ENCODE measurements around the gene RGS6.

Gene RGS6

GRCh38 chr14:72535485-72535884 lies 603.3 kb downstream of the RGS6 start:
- no peak for FAIRE-seq

GRCh38 chr14:72538387-72538786 lies 606.2 kb downstream of the RGS6 start:
- no peak for FAIRE-seq

GRCh38 chr14:72539661-72540315 lies 607.6 kb downstream of the RGS6 start:
- no peak for FAIRE-seq

DNA sequence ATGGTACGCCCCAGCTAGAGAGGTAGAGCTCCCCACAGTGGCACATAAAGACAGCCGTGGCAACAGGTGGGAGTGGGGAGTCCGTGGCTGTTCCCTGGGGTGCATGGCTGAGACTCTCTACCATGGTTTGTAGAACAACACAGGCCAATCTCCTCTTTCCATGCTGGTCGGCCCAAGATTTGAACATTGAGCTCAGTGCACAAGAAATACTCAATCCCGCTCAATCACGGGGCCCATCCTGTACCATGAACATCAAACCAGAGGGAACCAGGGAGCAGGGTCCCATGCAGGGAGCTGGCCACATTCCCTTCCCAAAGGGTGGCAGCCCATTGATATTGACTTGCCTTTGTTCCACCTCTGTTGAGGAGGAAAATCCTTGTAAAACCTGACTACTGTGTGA lies 608.6 kb downstream of the RGS6 start:
- no peak for FAIRE-seq

- no peak for FAIRE-seq
Observed at GRCh38 chr14:72541546-72541945, 609.3 kb downstream of the RGS6 start.

GRCh38 chr14:72543341-72543740 lies 611.1 kb downstream of the RGS6 start:
- no peak for FAIRE-seq

- FAIRE-seq = no peak
Observed at GRCh38 chr14:72544615-72545387, 612.6 kb downstream of the RGS6 start.

DNA sequence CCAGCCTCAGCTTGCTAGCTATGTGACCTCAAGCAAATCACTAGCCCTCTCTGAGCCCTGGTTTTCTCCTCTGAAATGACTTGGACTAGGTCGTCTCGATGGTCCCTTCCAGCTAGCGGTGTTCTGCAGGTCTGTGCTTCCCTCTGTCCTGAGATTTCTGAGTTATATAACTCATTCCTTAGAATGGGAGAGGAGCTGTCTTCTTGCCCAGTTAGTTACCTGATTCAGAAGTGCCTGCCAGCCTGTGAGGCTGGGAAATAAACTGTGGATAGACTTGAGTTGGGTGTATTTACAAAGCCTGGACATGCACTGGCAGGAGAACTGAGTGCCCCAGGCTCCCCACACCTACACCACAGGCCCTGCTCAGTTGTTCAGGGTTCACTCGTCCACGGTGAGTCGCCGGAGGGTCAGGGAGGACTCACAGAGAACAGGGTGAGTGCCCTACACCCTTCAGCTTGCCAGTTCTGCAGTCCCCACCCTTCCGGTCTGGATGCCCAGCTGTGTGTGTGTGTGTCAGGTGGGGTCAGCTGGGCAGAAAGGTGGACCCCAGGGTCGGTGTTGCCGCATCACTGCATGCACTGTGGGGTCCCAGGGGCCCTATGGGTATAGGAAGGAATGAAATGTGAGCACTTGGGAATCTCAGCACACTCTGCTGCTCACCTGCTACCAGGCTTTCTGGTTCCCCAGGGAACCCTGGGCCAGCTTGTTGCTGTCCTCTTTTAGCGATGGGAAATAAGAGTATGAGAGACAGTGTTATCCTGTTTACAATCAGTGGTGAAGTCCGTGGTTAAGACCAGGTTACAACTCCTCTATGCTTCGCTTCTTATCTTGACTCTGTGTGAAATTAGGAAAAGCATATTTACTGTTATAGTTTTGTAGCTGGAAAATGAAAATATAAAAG lies 613.4 kb downstream of the RGS6 start:
- FAIRE-seq = no peak

DNA sequence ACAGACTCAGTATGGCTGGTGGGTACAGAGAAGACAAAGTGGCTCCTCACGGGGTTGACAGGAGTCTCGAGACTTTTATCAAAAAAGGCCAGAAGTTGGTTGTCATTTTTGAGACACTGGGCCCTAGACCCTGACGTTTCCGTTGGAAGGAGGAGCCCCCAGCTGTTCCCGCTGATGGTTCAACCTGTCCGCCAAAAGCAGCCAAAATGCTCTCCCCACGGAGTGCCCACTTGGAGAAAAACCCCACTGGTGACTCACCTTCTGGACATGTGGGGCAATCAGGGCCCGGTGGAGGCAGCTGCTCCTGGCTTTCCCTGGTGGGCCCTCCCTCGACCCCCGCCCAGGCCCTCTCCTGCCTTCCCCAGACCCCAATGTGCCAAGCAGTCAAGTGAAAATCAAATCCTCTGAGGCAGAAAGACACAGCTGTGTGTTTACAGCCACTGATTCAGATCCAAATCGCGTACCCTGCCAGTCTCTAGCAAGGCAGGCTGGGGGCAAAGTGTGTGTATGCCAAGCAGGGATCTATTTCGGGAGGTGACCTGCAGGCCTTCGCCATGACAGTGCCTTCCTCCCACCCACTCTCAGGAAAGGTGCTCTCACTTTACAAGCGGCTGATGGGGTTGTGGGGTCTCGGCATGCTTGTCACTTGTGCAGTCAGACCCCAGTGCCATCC lies 614.3 kb downstream of the RGS6 start:
- FAIRE-seq = no peak

DNA sequence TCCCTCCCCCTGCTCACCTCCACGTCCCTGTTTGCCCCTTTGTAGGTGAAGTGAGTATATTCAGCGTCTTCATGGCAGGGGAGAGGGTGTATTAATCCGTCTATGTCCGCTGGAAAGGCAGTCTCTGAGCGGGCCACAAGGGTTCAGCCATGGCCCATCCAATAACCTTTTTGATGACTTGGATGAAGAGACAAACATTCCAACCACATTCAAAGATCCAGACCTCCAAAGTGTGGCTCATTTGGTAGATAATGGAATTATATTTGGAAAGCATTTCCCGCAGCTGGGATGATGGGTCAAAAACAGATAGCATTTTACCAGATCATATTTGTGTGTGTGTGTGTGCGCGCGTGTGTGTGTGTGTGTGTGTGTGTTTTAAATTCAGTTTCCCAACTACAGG lies 615.8 kb downstream of the RGS6 start:
- FAIRE-seq = no peak

DNA sequence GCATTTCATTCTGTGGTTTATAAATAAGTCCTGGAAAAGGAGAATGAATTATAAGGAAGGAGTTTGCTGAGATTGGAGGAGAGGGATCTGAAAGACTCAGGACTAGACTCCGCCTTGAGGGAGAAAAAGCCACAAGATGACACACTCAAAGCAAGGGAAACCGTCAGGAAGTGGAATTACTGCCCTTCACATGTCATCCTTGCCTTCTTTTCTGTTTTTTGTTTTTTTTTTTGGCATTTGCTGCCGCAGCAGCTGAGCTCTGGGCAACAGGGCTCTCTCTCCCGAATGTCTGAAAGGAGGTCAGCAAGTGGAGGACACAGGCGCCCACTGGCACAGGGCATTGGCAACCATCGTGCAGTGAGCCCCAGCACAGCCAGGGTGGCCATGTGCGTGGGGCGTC lies 616.8 kb downstream of the RGS6 start:
- no peak for FAIRE-seq

GRCh38 chr14:72549854-72550253 lies 617.6 kb downstream of the RGS6 start:
- no peak for FAIRE-seq

DNA sequence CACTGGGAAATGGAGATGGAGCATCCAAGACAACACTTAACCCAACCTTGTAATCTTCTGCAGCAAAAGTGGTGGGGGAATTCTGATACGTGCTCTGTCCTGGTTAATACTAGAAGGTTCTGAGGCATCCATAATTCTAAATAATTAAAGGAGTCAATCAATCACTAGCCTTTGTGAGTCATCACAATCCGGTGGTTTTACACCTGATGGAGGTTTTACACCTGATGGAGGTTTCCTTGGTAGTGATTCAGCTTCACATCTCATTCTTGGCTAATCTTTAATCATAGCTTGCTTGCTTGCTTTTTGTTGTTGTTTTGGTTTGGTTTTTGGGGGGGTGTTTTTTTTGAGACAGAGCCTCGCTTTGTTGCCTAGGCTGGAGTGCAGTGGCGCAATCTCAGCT lies 618.3 kb downstream of the RGS6 start:
- FAIRE-seq = no peak

DNA sequence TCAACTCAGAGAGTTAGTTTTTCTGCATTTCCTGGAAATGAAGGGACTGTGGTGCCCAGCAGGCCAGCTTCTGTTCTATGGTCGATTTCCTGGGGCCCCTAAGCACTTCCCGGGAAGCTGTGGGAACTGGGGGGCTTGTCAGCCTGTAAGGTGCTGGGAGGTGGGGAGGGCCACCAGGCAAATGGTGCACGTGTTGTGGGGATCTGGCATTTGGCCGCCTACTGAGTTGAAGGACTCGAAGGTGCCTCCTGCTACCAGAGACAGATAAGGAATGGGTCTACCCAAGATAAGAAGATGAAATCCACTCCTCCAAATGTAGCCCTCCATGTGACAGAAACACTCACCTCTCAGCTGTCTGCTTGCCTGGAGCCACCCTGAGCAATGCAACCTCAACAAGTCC lies 620.0 kb downstream of the RGS6 start:
- no peak for FAIRE-seq

GRCh38 chr14:72553161-72553560 lies 620.9 kb downstream of the RGS6 start:
- FAIRE-seq = no peak

DNA sequence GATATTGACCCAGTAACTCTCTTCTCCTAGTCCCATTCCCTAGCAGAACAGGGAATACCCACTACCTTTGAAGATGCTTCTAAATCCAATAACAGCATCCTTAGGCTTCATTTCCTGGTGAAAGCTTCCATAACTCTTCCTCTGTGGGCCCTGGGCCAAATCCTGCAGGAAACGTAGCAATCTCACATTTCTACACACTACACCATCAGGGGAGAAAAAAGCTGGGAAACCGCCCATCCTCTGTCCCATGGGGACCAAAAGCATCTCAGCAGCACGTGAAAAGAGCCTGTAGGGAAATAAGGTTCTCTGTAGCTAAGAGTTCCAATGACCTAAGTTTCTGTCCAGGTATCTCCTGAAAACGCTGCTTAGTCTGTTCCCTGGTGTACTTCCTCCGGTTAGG lies 621.4 kb downstream of the RGS6 start:
- no peak for FAIRE-seq

- no peak for FAIRE-seq
Observed at GRCh38 chr14:72554401-72554800, 622.2 kb downstream of the RGS6 start.

- no peak for FAIRE-seq
Observed at GRCh38 chr14:72554994-72555608, 622.9 kb downstream of the RGS6 start.

- FAIRE-seq = no peak
Observed at GRCh38 chr14:72555609-72556000, 623.4 kb downstream of the RGS6 start.

DNA sequence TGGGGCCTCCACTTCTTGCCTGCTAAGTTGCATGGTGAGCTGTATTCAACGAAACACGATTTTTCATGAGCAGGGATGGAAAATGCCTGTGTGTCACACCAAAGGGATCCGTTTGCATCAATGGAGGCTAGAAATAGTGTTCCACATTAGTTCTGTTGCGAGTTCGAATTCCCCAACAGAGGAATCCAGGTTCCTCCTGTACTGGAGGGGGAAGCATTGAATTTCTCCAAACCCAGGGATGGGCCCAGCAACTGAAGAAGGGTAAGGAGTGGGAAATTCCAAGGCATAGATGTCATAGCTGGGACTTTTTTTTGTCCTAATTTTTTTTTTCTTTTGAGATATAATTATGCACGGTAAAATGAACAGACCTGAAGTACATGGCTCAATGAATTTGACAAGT lies 625.4 kb downstream of the RGS6 start:
- FAIRE-seq = no peak

DNA sequence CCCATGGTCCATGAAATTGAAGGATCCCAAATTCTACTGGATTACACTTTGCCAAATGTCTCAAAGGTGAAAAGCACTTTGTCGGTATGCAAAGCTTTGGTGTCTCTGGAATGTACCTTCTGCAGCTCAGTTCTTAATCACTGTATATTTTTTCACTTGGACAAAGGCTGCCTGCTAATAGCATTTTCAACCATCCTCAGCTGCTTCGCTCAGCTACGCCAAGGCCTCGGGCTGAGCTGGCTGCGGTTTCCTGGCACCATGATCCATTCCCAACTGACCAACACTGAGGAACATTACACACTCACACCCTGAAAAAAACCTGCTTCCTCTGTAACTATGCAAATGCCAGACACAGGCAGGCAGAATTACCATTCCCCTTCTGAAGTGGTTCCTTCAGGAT lies 626.5 kb downstream of the RGS6 start:
- FAIRE-seq = no peak

GRCh38 chr14:72559202-72559601 lies 627.0 kb downstream of the RGS6 start:
- FAIRE-seq = no peak
